GM12878 (cell line): ENCODE results near the gene COX4I2. TPM values are rescaled to one million over a fixed set of nuclear protein-coding genes. Genes with fewer than 3 reads are reported as not detected.

ENCODE experiments used
- ATAC-seq: fragments of 200-7000 bp; cut with Tn5 transposase; 3 replicates; pipeline ENCODE4 v1.9.1; 2020; ENCODE audit warnings: mild to moderate bottlenecking, moderate library complexity
- BruUV-seq: library from RNA; stranded (reverse); fragments of 400-500 nt; replicated peaks from 2 replicates; lab custom pipeline; 2021; lab: Mats Ljungman, UMichigan
- CTCF ChIA-PET: fragments of 300-600 bp; sonication (Branson Sonifier 250); formaldehyde crosslinking; extraction: SDS; loops from one replicate; lab custom pipeline; 2021; ENCODE audit warnings: inconsistent platforms; lab: Yijun Ruan, JAX
- POLR2A ChIA-PET: fragments of 350-600 bp; formaldehyde crosslinking; extraction: SDS; loops from one replicate; lab custom pipeline; 2021; ENCODE audit warnings: inconsistent platforms; lab: Charles Lee
- RAD21 ChIA-PET: fragments of 300-600 bp; sonication (Branson Sonifier 250); formaldehyde crosslinking; loops from one replicate; lab custom pipeline; 2023; ENCODE audit warnings: antibody characterized with exemption; ENCODE audit not compliant: unreplicated experiment; lab: Charles Lee
- SMC1A ChIA-PET: fragments of 300-600 bp; sonication (Branson Sonifier 250); formaldehyde crosslinking; loops from one replicate; lab custom pipeline; 2023; ENCODE audit not compliant: unreplicated experiment, uncharacterized antibody; lab: Charles Lee
- DNase-seq: peaks from one replicate; pipeline ENCODE4 v3.0.0-alpha.2; 2011; ENCODE audit warnings: low read depth, low spot score
- FAIRE-seq: peaks from 3 replicates; lab custom pipeline; 2011; peaks lifted over from hg19 to GRCh38; lab: Jason Lieb, UNC
- H2AFZ ChIP-seq: 2 replicates; pipeline ENCODE4 v1.6.0; 2011; ENCODE audit warnings: low read depth, low read length, control low read depth; ENCODE audit not compliant: control insufficient read depth
- H3K27ac ChIP-seq: 2 replicates; pipeline ENCODE4 v1.5.1; 2011; ENCODE audit warnings: control low read depth; ENCODE audit not compliant: control insufficient read depth, insufficient read depth
- H3K27me3 ChIP-seq, 2 experiments: replicated peaks in 1 of 2; 2 replicates each; pipeline versions ENCODE4 v1.6.0 to v1.6.1; 2011; ENCODE audit warnings: low read length in 1 of 2; ENCODE audit not compliant: control insufficient read depth in 2 of 2, insufficient read depth in 2 of 2
- H3K36me3 ChIP-seq, 2 experiments: 2 replicates each; pipeline ENCODE4 v1.5.1; 2011; ENCODE audit warnings: low read length in 1 of 2; ENCODE audit not compliant: control insufficient read depth in 2 of 2, insufficient read depth in 2 of 2
- H3K4me1 ChIP-seq: 2 replicates; pipeline ENCODE4 v1.6.1; 2011; ENCODE audit warnings: mild to moderate bottlenecking, low read length, moderate library complexity, mixed read lengths; ENCODE audit not compliant: control insufficient read depth, insufficient read depth
- H3K4me2 ChIP-seq: 2 replicates; pipeline ENCODE4 v1.6.0; 2011; ENCODE audit warnings: control low read depth; ENCODE audit not compliant: control insufficient read depth, insufficient read depth
- H3K4me3 ChIP-seq: fragments of 200-600 bp; sonication (generic); 2 replicates; pipeline ENCODE4 v1.5.1; 2016
- H3K79me2 ChIP-seq: 2 replicates; pipeline ENCODE4 v1.6.0; 2011; ENCODE audit warnings: low read length; ENCODE audit not compliant: control insufficient read depth, insufficient read depth
- H3K9ac ChIP-seq: 2 replicates; pipeline ENCODE4 v1.8.0; 2011; ENCODE audit warnings: low read length, control low read depth, mixed read lengths; ENCODE audit not compliant: control insufficient read depth, insufficient read depth
- H3K9me3 ChIP-seq: replicated peaks from 3 replicates; pipeline ENCODE4 v1.5.1; 2011; ENCODE audit warnings: mild to moderate bottlenecking, low read length; ENCODE audit not compliant: control insufficient read depth, insufficient read depth
- H4K20me1 ChIP-seq: 2 replicates; pipeline ENCODE4 v1.6.0; 2011; ENCODE audit not compliant: control insufficient read depth, insufficient read depth
- CUX1 ChIP-seq: IDR thresholded peaks from 2 replicates; pipeline ENCODE4 v1.6.1; 2012; ENCODE audit warnings: improper control_type of control experiment, low read depth, low read length; ENCODE audit not compliant: insufficient replicate concordance
- NFYB ChIP-seq: IDR thresholded peaks from 2 replicates; pipeline ENCODE4 v1.6.1; 2011; ENCODE audit warnings: low read depth, mild to moderate bottlenecking, low read length, improper control_type of control experiment, moderate library complexity; ENCODE audit not compliant: insufficient read depth
- POLR2A ChIP-seq: IDR thresholded peaks from 2 replicates; pipeline ENCODE4 v1.6.1; 2011; ENCODE audit warnings: low read depth, mild to moderate bottlenecking, low read length
- RBBP5 ChIP-seq: fragments of 200-600 bp; sonication (generic); conservative IDR thresholded peaks from 2 replicates; pipeline ENCODE4 v1.6.1; 2016
- YBX1 ChIP-seq: fragments of 450-650 bp; IDR thresholded peaks from 2 replicates; pipeline ENCODE4 v1.6.1; 2016; ENCODE audit warnings: antibody characterized with exemption
- ZNF687 ChIP-seq: fragments of 450-650 bp; IDR thresholded peaks from 2 replicates; pipeline ENCODE4 v1.6.1; 2017; ENCODE audit warnings: mild to moderate bottlenecking, moderate library complexity
- WGBS: methylation state at CpG from one replicate; pipeline ENCODE4 v1.1.6; 2016; ENCODE audit warnings: low lambda C conversion rate; ENCODE audit not compliant: insufficient replicate concordance, insufficient coverage; ENCODE audit errors: missing lambda C conversion rate; 5-methylcytosine and 5-hydroxymethylcytosine counted together
- in situ Hi-C: fragments of 300-500 bp; cut with MboI; formaldehyde crosslinking; loops from 9 replicates; pipeline ENCODE4 v1.14.3; 2018; ENCODE audit warnings: mixed read lengths
- intact Hi-C: fragments of 100-400 bp; cut with micrococcal nuclease; formaldehyde crosslinking; loops from one replicate; pipeline ENCODE4 v1.14.2; 2022; ENCODE audit not compliant: unreplicated experiment
- polyA plus RNA-seq, 11 experiments: library from polyadenylated mRNA; depleted of rRNA in 4 of 11; unstranded in 6 of 11; stranded (reverse) in 5 of 11; fragments of >200 nt; fragmentation: Nextera tagmentation in 4 of 11; fragmentation: Illumina TruSeq in 1 of 11; extraction: Ambion mirVana in 4 of 11; extraction: Trizol in 1 of 11; gene quantifications; 1 replicate in 1 of 11; 2 replicates in 10 of 11; pipeline versions ENCODE4 v1.2.1 to v1.2.3, GENCODE V29; 2011 to 2016; ENCODE audit warnings: inconsistent platforms in 2 of 11, missing spikeins in 2 of 11, low read depth in 1 of 11
- total RNA-seq, 4 experiments: library from RNA; depleted of rRNA in 3 of 4; stranded (reverse); fragments of >200 nt in 3 of 4; fragmentation: Illumina TruSeq in 1 of 4; extraction: Trizol in 1 of 4; gene quantifications; 2 replicates each; pipeline versions ENCODE4 v1.2.1 to v1.2.3, GENCODE V29; 2013 to 2021
- TF ChIP-seq, protein P1 (sequence below): fragments of 450-650 bp; IDR thresholded peaks from 2 replicates; pipeline ENCODE4 v1.6.1; 2017; ENCODE audit warnings: mild to moderate bottlenecking, moderate library complexity

COX4I2 gene
- total and polyA plus RNA-seq, 10 of the 15 experiments (the other 5 are each of a cell fraction or from before 2014, with no cell fraction given) = not detected

DNA sequence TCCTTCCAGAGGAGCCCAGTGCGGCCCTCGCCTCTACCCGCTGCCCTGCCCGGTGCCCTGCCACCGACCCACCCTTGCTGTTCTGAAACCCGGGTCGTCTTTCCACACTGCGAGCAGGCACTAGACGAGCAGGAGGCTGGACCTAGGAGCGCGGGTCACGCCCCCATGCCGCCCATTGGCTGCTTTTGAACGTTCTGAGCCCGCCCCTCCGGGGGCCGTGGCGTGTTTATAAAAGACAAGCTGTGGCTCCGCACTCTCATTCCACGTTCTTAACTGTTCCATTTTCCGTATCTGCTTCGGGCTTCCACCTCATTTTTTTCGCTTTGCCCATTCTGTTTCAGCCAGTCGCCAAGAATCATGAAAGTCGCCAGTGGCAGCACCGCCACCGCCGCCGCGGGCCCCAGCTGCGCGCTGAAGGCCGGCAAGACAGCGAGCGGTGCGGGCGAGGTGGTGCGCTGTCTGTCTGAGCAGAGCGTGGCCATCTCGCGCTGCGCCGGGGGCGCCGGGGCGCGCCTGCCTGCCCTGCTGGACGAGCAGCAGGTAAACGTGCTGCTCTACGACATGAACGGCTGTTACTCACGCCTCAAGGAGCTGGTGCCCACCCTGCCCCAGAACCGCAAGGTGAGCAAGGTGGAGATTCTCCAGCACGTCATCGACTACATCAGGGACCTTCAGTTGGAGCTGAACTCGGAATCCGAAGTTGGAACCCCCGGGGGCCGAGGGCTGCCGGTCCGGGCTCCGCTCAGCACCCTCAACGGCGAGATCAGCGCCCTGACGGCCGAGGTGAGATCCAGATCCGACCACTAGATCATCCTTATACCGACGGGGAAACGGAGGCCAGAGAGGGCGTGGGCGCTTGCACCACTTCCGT is 32.4 kb upstream of the COX4I2 start, which contains the start of gene ID1:
Gene ID1 (plus strand): TSS at position 259 of the 871 bp plus-strand sequence. CDS start 99 bp downstream, at position 358.
- DNase-seq (no peak), FAIRE-seq (peak; percentile 91), ATAC-seq (peak; percentile 94)
- Histone ChIP-seq H3K27me3 (peaks cover 10 to 18% of the 10 kb centered on the region in 2 experiments), H3K9me3 (no peaks in the 10 kb centered on the region; the same call in 2 of the 3 replicates), H2AFZ (peak within 1 kb of the TSS; percentile 82), H3K4me1 (peaks cover 21% of the 10 kb centered on the region), H4K20me1 (no peaks in the 10 kb centered on the region), H3K9ac (0 out of 2 replicates have a peak within 1 kb of the TSS, but pooled peaks have one; percentile 5), H3K36me3 (no peaks in the 10 kb centered on the region), H3K4me2 (peak within 1 kb of the TSS; percentile 85), H3K79me2 (no peaks in the 10 kb centered on the region), H3K4me3 (peak within 1 kb of the TSS; percentile 64), H3K27ac (no peak within 1 kb of the TSS)
- 1% methylated on average over 74 of the region's 74 CpGs for WGBS
- no TSS peak for BruUV-seq
- intact Hi-C loops (no loop called here), in situ Hi-C loops (loop anchor here (5.0 kb wide), 1 partner anchor 33 kb away; no protein-coding TSS in a partner anchor)
- SMC1A ChIA-PET = interaction anchor here (1.0 to 2.2 kb wide), 10 partner anchors 8 to 119 kb away, joined by 3 to 12 read pairs (median 4); no protein-coding TSS in a partner anchor
- CTCF ChIA-PET = interaction anchor here (0.6 to 18.6 kb wide), 6 partner anchors 8 to 118 kb away, joined by 3 to 958 read pairs (median 6); no protein-coding TSS in a partner anchor
- RAD21 ChIA-PET = interaction anchor here (0.9 to 1.9 kb wide), 7 partner anchors 8 to 118 kb away, joined by 3 to 15 read pairs (median 5); no protein-coding TSS in a partner anchor
- POLR2A ChIA-PET = interaction anchor here (0.9 to 2.0 kb wide), 5 partner anchors 12 to 134 kb away, joined by 3 to 16 read pairs (median 4); no protein-coding TSS in a partner anchor
- TF ChIP-seq ZNF687 (no peak), YBX1 (no peak), RBBP5 (no peak), CUX1 (no peak), POLR2A (peak; percentile 76), NFYB (peak; percentile 92)
- TF ChIP-seq, protein P1, sequence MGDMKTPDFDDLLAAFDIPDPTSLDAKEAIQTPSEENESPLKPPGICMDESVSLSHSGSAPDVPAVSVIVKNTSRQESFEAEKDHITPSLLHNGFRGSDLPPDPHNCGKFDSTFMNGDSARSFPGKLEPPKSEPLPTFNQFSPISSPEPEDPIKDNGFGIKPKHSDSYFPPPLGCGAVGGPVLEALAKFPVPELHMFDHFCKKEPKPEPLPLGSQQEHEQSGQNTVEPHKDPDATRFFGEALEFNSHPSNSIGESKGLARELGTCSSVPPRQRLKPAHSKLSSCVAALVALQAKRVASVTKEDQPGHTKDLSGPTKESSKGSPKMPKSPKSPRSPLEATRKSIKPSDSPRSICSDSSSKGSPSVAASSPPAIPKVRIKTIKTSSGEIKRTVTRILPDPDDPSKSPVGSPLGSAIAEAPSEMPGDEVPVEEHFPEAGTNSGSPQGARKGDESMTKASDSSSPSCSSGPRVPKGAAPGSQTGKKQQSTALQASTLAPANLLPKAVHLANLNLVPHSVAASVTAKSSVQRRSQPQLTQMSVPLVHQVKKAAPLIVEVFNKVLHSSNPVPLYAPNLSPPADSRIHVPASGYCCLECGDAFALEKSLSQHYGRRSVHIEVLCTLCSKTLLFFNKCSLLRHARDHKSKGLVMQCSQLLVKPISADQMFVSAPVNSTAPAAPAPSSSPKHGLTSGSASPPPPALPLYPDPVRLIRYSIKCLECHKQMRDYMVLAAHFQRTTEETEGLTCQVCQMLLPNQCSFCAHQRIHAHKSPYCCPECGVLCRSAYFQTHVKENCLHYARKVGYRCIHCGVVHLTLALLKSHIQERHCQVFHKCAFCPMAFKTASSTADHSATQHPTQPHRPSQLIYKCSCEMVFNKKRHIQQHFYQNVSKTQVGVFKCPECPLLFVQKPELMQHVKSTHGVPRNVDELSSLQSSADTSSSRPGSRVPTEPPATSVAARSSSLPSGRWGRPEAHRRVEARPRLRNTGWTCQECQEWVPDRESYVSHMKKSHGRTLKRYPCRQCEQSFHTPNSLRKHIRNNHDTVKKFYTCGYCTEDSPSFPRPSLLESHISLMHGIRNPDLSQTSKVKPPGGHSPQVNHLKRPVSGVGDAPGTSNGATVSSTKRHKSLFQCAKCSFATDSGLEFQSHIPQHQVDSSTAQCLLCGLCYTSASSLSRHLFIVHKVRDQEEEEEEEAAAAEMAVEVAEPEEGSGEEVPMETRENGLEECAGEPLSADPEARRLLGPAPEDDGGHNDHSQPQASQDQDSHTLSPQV = no peak
